Measurements from ENCODE around the gene DHX30.
"Not testable (repeated sequence)": the region's sequence is repeated elsewhere in the genome, so short reads cannot be mapped to it uniquely, and the experiment has no call there.

DHX30 gene

DNA sequence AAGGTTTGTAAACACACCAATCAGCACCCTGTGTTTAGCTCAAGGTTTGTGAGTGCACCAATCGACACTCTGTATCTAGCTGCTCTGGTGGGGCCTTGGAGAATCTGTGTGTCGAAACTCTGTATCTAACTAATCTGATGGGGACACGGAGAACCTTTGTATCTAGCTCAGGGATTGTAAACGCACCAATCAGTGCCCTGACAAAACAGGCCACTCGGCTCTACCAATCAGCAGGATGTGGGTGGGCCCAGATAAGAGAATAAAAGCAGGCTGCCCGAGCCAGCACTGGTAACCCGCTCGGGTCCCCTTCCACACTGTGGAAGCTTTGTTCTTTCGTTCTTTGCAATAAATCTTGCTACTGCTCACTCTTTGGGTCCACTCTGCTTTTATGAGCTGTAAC, 85.1 kb downstream of the DHX30 start:
- not testable (repeated sequence) for DNase-seq (ENCODE audit: low read depth)

DNA sequence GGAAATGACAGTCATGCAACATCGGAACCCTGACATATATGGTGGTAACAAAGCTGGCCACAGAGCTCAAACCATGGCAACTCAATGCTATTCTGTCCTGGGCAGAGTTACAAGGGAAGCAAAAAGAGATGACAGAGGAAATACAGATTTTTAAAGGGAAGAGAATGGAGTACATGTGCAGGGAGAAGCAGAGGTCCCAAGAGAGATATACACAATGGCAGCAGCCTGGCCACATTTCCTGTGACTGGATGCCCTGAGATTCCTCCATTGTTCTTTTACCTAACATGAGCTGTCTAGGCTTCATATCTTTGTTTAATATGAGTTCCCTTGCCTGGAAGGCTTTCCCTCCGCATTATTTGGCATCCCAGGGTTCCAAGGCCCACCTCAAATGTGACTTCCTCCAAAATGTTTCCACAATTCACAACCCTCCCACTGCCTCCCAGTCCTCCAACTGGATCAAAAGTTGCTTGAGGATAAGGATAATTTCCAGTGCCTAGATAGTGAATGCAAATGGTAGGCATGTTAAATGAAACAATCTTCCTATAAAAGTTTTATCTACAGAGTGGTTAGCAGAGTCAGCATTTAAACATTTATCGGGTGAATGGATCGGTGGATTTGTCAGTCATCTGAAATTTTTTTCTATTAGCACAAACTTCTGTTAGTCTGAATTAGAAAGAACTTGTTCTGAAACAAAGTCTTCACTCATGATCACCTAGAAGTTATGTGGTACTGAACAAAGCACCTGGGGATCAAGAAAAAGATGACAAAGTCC, 86.2 kb downstream of the DHX30 start:
- no peak for DNase-seq (ENCODE audit: low read depth)

DNA sequence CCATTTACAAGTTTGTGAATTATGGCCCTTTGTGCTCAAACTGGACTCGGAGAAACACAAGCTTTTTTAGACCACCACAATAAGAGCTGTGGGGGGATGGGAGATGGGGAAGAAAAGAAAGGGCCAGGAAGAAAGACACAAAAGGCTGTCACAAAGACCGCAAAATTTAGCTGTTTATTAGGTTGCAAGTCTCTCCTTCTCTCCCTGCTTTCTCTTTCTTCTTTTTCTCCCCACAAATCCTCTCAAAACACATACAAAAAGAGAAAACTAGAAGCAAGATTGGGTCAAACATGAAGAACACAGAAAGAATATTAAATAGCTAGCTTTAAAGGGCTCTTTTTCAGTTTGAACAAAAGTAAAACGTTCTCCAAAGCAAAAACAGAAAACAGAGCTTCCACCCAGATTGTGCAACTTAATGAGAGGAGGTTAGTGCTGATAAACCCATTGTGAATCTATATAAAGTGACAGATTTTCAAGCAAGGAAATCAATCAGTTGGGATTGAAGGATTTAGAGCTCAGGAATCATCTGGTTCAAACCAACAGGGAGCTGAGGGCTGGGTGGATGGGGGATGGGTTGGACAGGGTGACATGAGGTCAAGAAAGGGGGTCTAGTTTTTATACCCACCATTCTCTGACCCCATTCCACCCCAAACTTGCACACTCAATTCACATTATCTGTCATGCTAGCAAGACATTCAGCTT, 87.3 kb downstream of the DHX30 start:
- DNase-seq (ENCODE audit: low read depth), result no peak

DNA sequence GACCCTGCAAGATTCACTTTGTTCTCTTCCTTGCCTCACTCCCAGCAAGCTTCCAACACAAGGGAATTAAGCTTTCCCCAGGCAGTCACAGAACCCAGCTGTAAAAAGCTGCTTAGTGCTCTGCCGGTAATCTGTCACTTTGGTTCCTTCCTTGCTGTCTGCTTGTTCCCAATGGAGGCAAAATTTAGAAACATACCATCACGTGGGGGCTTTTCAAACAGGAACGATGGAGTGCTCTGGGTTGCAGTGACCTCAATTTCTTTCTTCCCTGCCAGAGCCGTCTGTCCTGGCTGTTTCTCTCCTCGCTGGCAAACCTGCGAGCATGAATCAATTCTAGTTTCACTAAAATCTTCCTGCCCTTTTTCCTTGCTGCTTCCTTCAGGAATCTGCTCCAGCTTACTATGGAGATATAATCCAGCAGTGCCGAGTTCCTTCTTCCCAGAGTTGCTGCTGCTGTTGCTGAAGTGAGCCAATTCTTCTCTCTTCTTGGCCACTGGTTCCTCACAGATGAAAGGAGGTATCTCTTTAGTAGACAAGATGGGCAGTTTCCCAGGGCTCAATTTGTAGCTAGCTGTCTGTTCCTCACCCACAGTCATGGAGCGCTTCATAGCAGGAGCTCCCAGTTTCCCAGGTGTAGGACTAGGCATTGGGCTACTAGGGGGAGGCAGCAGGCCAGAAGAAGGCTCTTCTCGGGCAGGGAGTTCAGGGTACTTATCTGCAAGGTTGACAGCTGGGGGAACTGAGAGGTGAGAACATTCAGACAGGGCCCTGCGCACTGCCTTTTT, 88.1 kb downstream of the DHX30 start:
- no peak for DNase-seq (ENCODE audit: low read depth)

DNA sequence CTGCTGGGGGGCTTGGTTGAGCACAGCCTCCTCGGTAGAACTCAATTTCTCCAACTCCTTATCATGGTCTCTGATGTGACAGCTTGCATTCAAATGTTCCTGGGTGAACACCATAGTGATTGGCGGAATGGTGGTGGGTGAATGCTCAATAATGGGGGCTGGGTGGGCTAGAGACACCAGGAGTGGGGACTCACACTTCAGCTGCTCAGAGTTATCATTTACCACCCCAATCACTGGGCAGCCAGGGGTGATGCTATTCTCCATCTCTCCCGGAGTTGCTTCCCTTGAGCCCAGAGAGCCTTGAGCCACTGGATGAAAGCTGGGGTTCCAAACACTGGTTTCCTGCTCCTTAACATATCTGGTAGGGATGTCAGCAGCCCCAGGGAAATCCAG, 88.7 kb downstream of the DHX30 start:
- DNase-seq (ENCODE audit: low read depth), result no peak

DNA sequence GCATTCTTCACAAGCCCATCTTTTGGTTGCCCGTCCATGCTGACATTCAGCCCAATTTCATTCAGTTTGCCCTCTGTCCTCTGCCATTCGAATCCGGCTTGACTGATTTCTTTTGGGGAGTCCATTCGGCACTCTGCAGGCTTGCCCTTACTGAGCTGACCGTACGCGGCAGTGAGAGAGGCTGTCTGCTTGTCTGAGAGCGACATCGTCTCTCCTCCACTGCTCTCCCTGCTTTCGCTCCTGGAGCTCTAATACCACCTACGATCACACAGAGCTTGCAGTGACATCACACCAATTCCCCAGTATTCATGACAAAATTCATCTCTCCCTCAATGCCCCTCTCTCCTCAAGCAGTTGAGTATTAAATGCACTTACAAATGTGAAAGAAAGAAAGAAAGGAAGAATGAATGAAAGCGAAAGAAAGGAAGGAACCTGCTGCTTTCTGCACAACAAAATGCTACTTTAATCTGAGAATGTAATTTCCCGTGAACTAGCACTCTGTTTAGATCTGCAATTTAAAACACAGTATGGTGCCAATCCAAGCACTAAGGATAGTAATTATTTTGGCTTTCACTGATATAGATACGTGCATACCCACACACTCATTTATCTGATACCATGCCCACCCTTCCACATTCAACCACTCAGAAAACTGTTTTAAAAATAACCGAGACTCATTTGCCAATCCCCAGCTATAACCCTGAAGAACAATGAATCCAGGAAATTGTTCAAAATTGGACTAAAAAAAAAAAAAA, 89.5 kb downstream of the DHX30 start:
- no peak for DNase-seq (ENCODE audit: low read depth)

DNA sequence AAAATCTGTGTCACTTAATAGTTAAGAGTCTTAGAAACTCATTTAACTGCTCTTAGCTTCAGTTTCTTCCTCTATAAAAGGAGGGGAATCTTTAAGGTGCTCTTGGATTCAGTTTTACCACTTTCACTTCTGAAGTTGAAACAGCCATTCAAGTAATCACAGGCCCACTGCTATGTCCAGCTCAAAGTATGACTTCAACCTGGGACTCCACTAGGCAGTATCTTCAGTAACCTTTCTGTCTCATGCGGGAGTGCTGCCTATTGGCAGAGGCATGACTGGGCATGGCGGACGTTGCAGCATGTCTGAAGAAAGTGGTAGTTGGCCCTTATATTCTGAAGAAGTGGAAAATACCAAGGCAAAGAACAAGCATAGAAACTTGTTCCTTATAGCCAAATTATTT, 92.3 kb downstream of the DHX30 start:
- DNase-seq (ENCODE audit: low read depth), result no peak

DNA sequence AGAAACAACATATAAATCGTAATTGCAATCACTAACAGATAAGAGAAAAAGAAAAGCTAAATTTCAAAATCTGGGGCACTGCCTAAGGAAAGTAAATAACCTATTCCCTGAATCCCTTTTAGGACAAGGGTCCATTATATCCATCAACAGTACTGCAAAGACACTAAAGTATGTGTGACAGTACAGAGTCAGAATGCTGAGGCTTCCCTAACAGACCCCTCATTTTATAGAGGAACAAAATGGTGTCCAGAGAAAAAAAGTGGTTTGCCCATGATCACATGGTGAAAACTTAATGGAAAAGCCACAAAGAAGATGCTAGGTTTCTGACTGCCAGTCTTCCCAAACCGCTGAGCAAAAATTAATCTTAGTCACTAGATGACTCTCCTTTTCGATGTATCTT, 93.8 kb downstream of the DHX30 start:
- no peak for DNase-seq (ENCODE audit: low read depth)

DNA sequence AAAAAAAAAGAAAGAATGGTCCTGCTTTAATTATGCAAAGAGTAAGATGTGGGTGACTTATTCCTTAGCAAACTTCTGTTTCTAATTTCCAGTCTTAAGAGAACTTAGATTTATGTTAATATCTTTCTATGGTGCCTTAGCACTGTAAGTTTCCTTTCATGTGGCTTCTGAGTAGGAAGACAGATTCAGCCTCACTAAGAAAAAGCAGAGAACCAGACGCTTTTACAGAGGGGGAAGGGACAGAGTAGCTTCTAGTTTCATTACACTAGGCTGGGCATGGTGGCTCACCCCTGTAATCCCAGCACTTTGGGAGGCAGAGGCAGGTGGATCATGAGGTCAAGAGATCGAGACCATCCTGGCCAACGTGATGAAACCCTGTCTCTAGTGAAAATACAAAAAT, 95.0 kb downstream of the DHX30 start:
- no peak for DNase-seq (ENCODE audit: low read depth)

DNA sequence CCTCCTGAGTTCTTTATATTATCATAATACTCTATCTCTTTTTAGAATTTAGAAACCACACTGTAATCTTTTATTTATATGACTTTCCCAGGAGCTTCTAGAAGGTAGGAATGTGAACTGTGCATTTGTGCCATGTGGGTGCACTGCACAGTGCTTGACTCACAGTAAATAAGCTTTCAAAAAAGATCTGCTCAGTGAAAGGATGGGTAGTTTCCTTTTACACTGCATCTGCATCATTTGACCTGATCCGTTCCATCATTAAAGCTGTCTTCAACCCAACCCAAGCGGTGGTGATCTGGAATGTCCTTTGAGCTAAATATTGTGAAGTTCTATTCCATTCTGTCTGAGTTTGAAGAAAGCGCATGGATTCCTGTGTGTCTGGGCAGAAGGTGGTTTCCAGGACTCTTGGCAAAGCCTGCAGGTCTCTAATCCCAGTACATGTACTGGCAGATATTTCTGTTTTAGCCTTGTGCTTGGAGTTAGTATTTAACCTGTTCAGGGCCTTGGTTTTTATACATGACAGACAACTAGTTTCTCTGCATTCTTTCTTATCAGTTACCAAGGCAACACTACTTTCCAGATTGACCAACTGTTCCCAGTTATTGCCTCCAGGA, 96.7 kb downstream of the DHX30 start:
- DNase-seq (ENCODE audit: low read depth), result no peak

Data from stimulated activated CD8-positive, alpha-beta memory T cell treated with anti-CD3 and anti-CD28 coated beads, Interleukin-15, amount 100 ng/mL, for 1 hour (primary cell).